Neuronal stem cell (in vitro differentiated cells): ENCODE results near the gene AMZ1.

ENCODE experiments used
- DNase-seq: peaks from one replicate; pipeline ENCODE4 v3.0.0-alpha.2; 2013; ENCODE audit warnings: low spot score
- H2AFZ ChIP-seq: one replicate; pipeline ENCODE4 v1.6.1; 2013; ENCODE audit warnings: mild to moderate bottlenecking, low read length, inconsistent platforms
- H2AK5ac ChIP-seq: 2 replicates; pipeline ENCODE4 v1.6.1; 2013; ENCODE audit warnings: low read depth, mild to moderate bottlenecking, inconsistent platforms, low read length, moderate library complexity, mixed read lengths
- H2BK120ac ChIP-seq: 2 replicates; pipeline ENCODE4 v1.6.1; 2013; ENCODE audit warnings: low read depth, mild to moderate bottlenecking, inconsistent platforms, low read length, moderate library complexity, mixed read lengths
- H2BK12ac ChIP-seq: one replicate; pipeline ENCODE4 v1.6.1; 2013; ENCODE audit warnings: low read length, inconsistent platforms
- H2BK15ac ChIP-seq: 2 replicates; pipeline ENCODE4 v1.6.1; 2013; ENCODE audit warnings: mild to moderate bottlenecking, low read length, inconsistent platforms, mixed read lengths
- H2BK5ac ChIP-seq: one replicate; pipeline ENCODE4 v1.6.1; 2013; ENCODE audit warnings: inconsistent platforms, mild to moderate bottlenecking, low read length, moderate library complexity
- H3K14ac ChIP-seq: one replicate; pipeline ENCODE4 v1.6.1; 2013; ENCODE audit warnings: low read length, inconsistent platforms
- H3K18ac ChIP-seq: 2 replicates; pipeline ENCODE4 v1.6.1; 2013; ENCODE audit warnings: low read length, inconsistent platforms
- H3K23ac ChIP-seq: 2 replicates; pipeline ENCODE4 v1.6.1; 2013; ENCODE audit warnings: low read depth, mild to moderate bottlenecking, mixed read lengths, low read length, inconsistent platforms; ENCODE audit not compliant: poor library complexity
- H3K27ac ChIP-seq: replicated peaks from 3 replicates; pipeline ENCODE4 v1.5.1; 2013; ENCODE audit warnings: low read length, inconsistent platforms
- H3K27me3 ChIP-seq, 3 experiments: 2 replicates each; pipeline ENCODE4 v1.6.1; 2013; ENCODE audit warnings: low read length in 3 of 3, mild to moderate bottlenecking in 2 of 3, inconsistent platforms in 1 of 3, low read depth in 1 of 3, mixed read lengths in 1 of 3, moderate library complexity in 1 of 3; ENCODE audit not compliant: control insufficient read depth in 3 of 3, insufficient read depth in 3 of 3
- H3K36me3 ChIP-seq, 2 donors: replicated peaks in 1 of 2; 2 replicates each; pipeline ENCODE4 v1.6.1; 2013; ENCODE audit warnings: low read length in 2 of 2; ENCODE audit not compliant: control insufficient read depth in 2 of 2, insufficient read depth in 2 of 2
- H3K4ac ChIP-seq: 2 replicates; pipeline ENCODE4 v1.6.1; 2013; ENCODE audit warnings: inconsistent platforms, mild to moderate bottlenecking, low read length, moderate library complexity
- H3K4me1 ChIP-seq, 2 donors: 1 replicate in 1 of 2; 2 replicates in 1 of 2; pipeline ENCODE4 v1.6.1; 2013; ENCODE audit warnings: low read length in 2 of 2, low read depth in 1 of 2; ENCODE audit not compliant: control insufficient read depth in 2 of 2, insufficient read depth in 1 of 2
- H3K4me2 ChIP-seq: one replicate; pipeline ENCODE4 v1.6.1; 2013; ENCODE audit warnings: mild to moderate bottlenecking, low read length, inconsistent platforms; ENCODE audit not compliant: insufficient read depth, poor library complexity, severe bottlenecking
- H3K4me3 ChIP-seq, 2 donors: 2 replicates each; pipeline ENCODE4 v1.5.1; 2013; ENCODE audit warnings: low read length in 2 of 2, mild to moderate bottlenecking in 2 of 2, inconsistent platforms in 1 of 2, moderate library complexity in 1 of 2
- H3K79me1 ChIP-seq: one replicate; pipeline ENCODE4 v1.6.1; 2013; ENCODE audit warnings: low read depth, mild to moderate bottlenecking, inconsistent platforms, low read length, moderate library complexity
- H3K9ac ChIP-seq: one replicate; pipeline ENCODE4 v1.6.1; 2013; ENCODE audit warnings: mild to moderate bottlenecking, low read depth, low read length, inconsistent platforms; ENCODE audit not compliant: poor library complexity
- H3K9me3 ChIP-seq, 2 donors: replicated peaks in 1 of 2; 2 replicates each; pipeline versions ENCODE3 to v1.6.1; 2013; ENCODE audit warnings: low read length in 2 of 2, mild to moderate bottlenecking in 2 of 2, inconsistent platforms in 1 of 2, low read depth in 1 of 2, mixed read lengths in 1 of 2, moderate library complexity in 1 of 2; ENCODE audit not compliant: control insufficient read depth in 2 of 2, insufficient read depth in 1 of 2
- H4K8ac ChIP-seq: one replicate; pipeline ENCODE4 v1.6.1; 2013; ENCODE audit warnings: low read depth, mild to moderate bottlenecking, inconsistent platforms, low read length, moderate library complexity
- H4K91ac ChIP-seq: one replicate; pipeline ENCODE4 v1.6.1; 2013; ENCODE audit warnings: low read length, low read depth, mild to moderate bottlenecking, inconsistent platforms; ENCODE audit not compliant: poor library complexity
- WGBS, 2 donors: extraction: QIAGEN DNeasy Blood & Tissue Kit; methylation state at CpG; one replicate each; pipeline ENCODE4 v1.1.7; 2013; ENCODE audit warnings: missing lambda C conversion rate in 2 of 2, mixed read lengths in 1 of 2; ENCODE audit not compliant: insufficient read length in 2 of 2, insufficient replicate concordance in 1 of 2; ENCODE audit errors: extremely low coverage in 2 of 2; 5-methylcytosine and 5-hydroxymethylcytosine counted together

Gene AMZ1

DNA sequence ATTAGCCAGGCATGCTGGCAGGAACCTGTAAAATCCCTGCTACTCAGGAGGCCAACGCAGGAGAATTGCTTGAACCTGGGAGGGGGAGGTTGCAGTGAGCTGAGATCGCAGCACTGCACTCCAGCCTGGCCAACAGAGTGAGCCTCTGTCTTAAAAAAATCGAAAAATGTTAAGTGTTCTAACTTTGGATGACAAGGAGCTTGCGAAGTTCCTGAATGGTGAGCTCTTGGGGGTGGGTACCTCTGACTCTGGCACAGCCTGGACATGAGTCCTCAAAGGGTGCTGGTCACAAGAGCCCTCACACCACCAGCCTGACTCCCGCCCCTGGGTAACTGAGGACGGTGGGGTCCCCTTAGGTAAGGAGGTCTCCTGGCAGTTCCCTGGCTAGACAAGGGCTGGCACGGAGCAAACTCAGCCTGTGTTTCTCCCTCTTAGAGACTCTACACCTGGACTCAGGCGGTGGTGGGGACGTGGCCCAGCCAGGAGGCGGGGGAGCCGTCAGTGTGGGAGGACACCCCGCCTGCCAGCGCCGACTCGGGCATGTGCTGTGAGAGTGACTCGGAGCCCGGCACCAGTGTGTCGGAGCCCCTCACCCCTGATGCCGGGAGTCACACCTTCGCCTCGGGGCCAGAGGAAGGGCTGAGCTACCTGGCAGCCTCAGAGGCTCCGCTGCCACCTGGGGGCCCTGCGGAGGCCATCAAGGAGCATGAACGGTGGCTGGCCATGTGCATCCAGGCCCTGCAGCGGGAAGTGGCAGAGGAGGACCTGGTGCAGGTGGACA lies 24.1 kb downstream of the AMZ1 start:
- no peak for DNase-seq
- no peak overlapping the region for H4K8ac ChIP-seq
- H3K36me3 ChIP-seq: peaks cover 3 to 7% of the 10 kb centered on the region in 2 donors
- peak overlapping the region; percentile 75 for H3K23ac ChIP-seq
- H3K4me1 ChIP-seq: peaks cover 6 to 19% of the 10 kb centered on the region in 2 donors
- H3K4me3 ChIP-seq: no peak overlapping the region
- no peaks in the 10 kb centered on the region for H3K79me1 ChIP-seq
- no peak overlapping the region for H2BK120ac ChIP-seq
- peaks cover 0 to 2% (median 0%) of the 10 kb centered on the region in 3 experiments for H3K27me3 ChIP-seq
- no peak overlapping the region for H2BK5ac ChIP-seq
- WGBS, 2 donors: no CpG with 5 or more reads among the region's 25 CpGs
- no peak overlapping the region for H3K9ac ChIP-seq
- H3K14ac ChIP-seq: no peak overlapping the region
- no peak overlapping the region for H3K18ac ChIP-seq
- H3K9me3 ChIP-seq: peaks cover 0 to 5% of the 10 kb centered on the region in 2 donors
- H2AFZ ChIP-seq: no peak overlapping the region
- H2AK5ac ChIP-seq: peak overlapping the region; percentile 48
- H2BK15ac ChIP-seq: no peak overlapping the region
- no peak overlapping the region for H3K4ac ChIP-seq
- H2BK12ac ChIP-seq: no peak overlapping the region
- H3K4me2 ChIP-seq: no peak overlapping the region
- no peak overlapping the region for H3K27ac ChIP-seq
- no peak overlapping the region for H4K91ac ChIP-seq

- H3K9ac ChIP-seq: no peak overlapping the region
- no peak overlapping the region for H2BK15ac ChIP-seq
- H3K23ac ChIP-seq: no peak overlapping the region
- H4K8ac ChIP-seq: no peak overlapping the region
- H3K27me3 ChIP-seq: peaks cover 0 to 2% (median 0%) of the 10 kb centered on the region in 3 experiments
- H3K4me1 ChIP-seq: peaks cover 6 to 16% of the 10 kb centered on the region in 2 donors
- peak overlapping the region; percentile 51 for H3K18ac ChIP-seq
- peak overlapping the region; percentile 44 for H2AK5ac ChIP-seq
- no peak overlapping the region for H3K27ac ChIP-seq
- H3K4ac ChIP-seq: no peak overlapping the region
- no peak overlapping the region for H4K91ac ChIP-seq
- H3K79me1 ChIP-seq: no peaks in the 10 kb centered on the region
- no peak overlapping the region for H2BK12ac ChIP-seq
- no peak overlapping the region for H2BK120ac ChIP-seq
- no peak overlapping the region for H2BK5ac ChIP-seq
- peaks cover 0 to 5% of the 10 kb centered on the region in 2 donors for H3K9me3 ChIP-seq
- no peak overlapping the region for H2AFZ ChIP-seq
- DNase-seq: no peak
- H3K36me3 ChIP-seq: peaks cover 3 to 17% of the 10 kb centered on the region in 2 donors
- WGBS, 2 donors: no CpG with 5 or more reads among the region's 13 CpGs
- H3K4me2 ChIP-seq: no peak overlapping the region
- H3K14ac ChIP-seq: no peak overlapping the region
- no peak overlapping the region for H3K4me3 ChIP-seq
Observed at GRCh38 chr7:2713370-2713769, 25.4 kb downstream of the AMZ1 start.

DNA sequence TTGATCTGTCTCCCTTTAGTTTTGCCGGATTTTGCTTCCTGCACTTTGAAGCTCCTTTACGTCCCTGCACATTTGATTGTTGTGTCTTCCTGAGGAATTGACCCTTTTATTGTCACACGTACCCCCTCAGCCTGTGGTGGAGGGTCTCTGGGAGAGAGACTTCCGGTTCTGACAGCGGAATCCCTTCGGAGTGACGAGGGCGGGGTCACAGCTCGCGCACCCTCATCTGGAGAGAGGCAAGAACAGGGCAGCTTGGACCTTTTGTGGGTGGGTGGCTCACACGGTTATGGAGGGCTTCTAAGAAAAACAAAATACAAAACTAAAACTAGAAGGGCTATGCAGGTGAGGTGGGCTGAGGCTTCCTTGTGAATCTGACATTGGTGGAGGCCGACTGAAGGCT lies 26.0 kb downstream of the AMZ1 start:
- H4K8ac ChIP-seq: no peak overlapping the region
- no peak for DNase-seq
- peaks cover 6 to 16% of the 10 kb centered on the region in 2 donors for H3K4me1 ChIP-seq
- H3K4ac ChIP-seq: no peak overlapping the region
- H3K79me1 ChIP-seq: no peaks in the 10 kb centered on the region
- no peak overlapping the region for H3K23ac ChIP-seq
- H3K4me3 ChIP-seq: no peak overlapping the region
- no peak overlapping the region for H4K91ac ChIP-seq
- no peak overlapping the region for H3K4me2 ChIP-seq
- no CpG with 5 or more reads among the region's 12 CpGs for WGBS, 2 donors
- no peak overlapping the region for H2BK12ac ChIP-seq
- no peak overlapping the region for H2AK5ac ChIP-seq
- no peak overlapping the region for H3K14ac ChIP-seq
- peaks cover 0 to 5% of the 10 kb centered on the region in 2 donors for H3K9me3 ChIP-seq
- peaks cover 0 to 2% (median 0%) of the 10 kb centered on the region in 3 experiments for H3K27me3 ChIP-seq
- H2BK5ac ChIP-seq: no peak overlapping the region
- no peak overlapping the region for H2BK15ac ChIP-seq
- H3K36me3 ChIP-seq: peaks cover 5 to 22% of the 10 kb centered on the region in 2 donors
- no peak overlapping the region for H3K18ac ChIP-seq
- H3K27ac ChIP-seq: no peak overlapping the region
- H2AFZ ChIP-seq: no peak overlapping the region
- no peak overlapping the region for H2BK120ac ChIP-seq
- H3K9ac ChIP-seq: no peak overlapping the region

- H3K9me3 ChIP-seq: peaks cover 0 to 5% of the 10 kb centered on the region in 2 donors
- H2AK5ac ChIP-seq: no peak overlapping the region
- no peak overlapping the region for H3K18ac ChIP-seq
- WGBS, 2 donors: no CpG with 5 or more reads among the region's 9 CpGs
- no peak overlapping the region for H2BK120ac ChIP-seq
- no peak overlapping the region for H3K27ac ChIP-seq
- no peak overlapping the region for H2BK5ac ChIP-seq
- H4K8ac ChIP-seq: no peak overlapping the region
- H3K36me3 ChIP-seq: peaks cover 5 to 22% of the 10 kb centered on the region in 2 donors
- H3K27me3 ChIP-seq: no peaks in the 10 kb centered on the region
- peaks cover 4 to 16% of the 10 kb centered on the region in 2 donors for H3K4me1 ChIP-seq
- H3K14ac ChIP-seq: no peak overlapping the region
- no peaks in the 10 kb centered on the region for H3K79me1 ChIP-seq
- no peak overlapping the region for H3K4me2 ChIP-seq
- no peak for DNase-seq
- H2BK12ac ChIP-seq: no peak overlapping the region
- H2BK15ac ChIP-seq: no peak overlapping the region
- H4K91ac ChIP-seq: no peak overlapping the region
- H3K9ac ChIP-seq: no peak overlapping the region
- H3K23ac ChIP-seq: no peak overlapping the region
- no peak overlapping the region for H2AFZ ChIP-seq
- H3K4me3 ChIP-seq: no peak overlapping the region
- H3K4ac ChIP-seq: no peak overlapping the region
Observed at GRCh38 chr7:2714636-2715035, 26.6 kb downstream of the AMZ1 start.
